KOPT-K1 (cell line): Measurements from ENCODE around the gene NMD3.
A peak's percentile ranks its signal among the peaks of the same experiment; 100 is the strongest.

Source experiments
- H3K27ac ChIP-seq: fragments of 200-600 bp; sonication (generic); 2 replicates; pipeline ENCODE4 v1.5.1; 2016; ENCODE audit warnings: antibody characterized with exemption, mild to moderate bottlenecking, low read depth, low read length; ENCODE audit not compliant: poor library complexity, severe bottlenecking
- H3K36me3 ChIP-seq: fragments of 200-600 bp; sonication (generic); 2 replicates; pipeline ENCODE4 v1.5.1; 2017; ENCODE audit warnings: antibody characterized with exemption, mild to moderate bottlenecking, low read length, moderate library complexity; ENCODE audit not compliant: insufficient read depth
- H3K9me3 ChIP-seq: fragments of 200-600 bp; sonication (generic); 2 replicates; pipeline ENCODE4 v1.5.1; 2017; ENCODE audit warnings: antibody characterized with exemption, low read length, mild to moderate bottlenecking; ENCODE audit not compliant: insufficient read depth, poor library complexity, severe bottlenecking

NMD3 gene

GRCh38 chr3:161217496-161217895 is 3.6 kb upstream of the NMD3 start:
- H3K9me3 ChIP-seq, result no peaks in the 10 kb centered on the region
- no peak overlapping the region for H3K27ac ChIP-seq
- H3K36me3 ChIP-seq, result no peaks in the 10 kb centered on the region

DNA sequence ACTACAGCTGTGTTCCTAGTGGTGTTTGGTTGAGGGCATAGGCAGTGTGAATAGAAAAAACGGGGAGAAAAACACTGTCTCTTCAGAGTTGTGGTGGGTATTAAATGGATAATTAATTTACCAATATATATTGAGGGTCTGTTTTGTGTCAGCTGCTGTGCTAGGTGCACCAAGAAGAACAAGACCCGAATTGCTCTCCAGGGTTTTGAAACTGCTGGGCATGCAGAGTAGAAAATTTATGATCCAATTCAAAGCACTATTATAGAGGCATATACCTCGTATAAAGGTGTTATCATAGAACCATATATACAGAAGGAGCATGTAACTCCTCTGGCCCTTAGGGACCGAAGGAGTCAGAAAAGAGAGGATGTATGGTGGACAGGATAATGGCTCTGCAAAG is 1.6 kb upstream of the NMD3 start:
- peaks cover 17% of the 10 kb centered on the region; the same call in 1 of the 2 replicates for H3K36me3 ChIP-seq
- no peak overlapping the region for H3K27ac ChIP-seq
- no peaks in the 10 kb centered on the region for H3K9me3 ChIP-seq

DNA sequence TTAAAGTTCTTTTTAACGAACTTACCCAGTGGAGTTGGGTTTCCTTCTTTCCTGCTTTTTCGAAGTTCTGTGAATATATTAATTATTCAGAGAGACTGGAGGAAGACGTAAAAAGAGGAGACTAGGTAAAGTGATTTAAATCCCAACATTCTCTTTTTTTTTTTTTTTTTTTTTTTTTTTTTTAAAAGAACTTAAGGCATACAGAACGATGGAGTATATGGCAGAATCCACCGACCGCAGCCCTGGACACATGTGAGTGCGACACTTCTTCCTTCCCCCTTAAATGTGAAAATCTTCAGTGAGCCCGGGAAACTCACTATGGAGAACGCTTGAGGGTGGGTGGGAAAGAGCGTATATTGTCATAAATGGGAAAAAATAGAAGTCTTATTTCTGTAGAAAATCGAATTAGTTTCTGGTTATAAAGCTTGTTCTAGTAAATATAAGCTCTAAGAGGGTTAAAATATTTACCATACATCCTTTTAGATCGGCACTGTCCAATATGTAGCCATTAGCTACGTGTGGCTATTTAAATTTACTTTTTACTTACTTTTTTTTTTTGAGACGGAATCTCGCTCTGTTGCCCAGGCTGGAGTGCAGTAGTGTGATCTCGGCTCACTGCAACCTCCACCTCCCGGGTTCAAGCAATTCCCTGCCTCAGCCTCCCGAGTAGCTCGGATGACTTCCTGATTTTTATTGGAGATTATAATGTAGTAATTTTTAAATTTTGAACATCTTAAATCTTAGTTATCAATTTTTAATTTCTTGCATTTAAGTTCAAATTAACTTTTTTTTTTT is 892 bp downstream of the NMD3 start:
- peak overlapping the region; percentile 76 for H3K27ac ChIP-seq
- no peaks in the 10 kb centered on the region for H3K9me3 ChIP-seq
- H3K36me3 ChIP-seq, result peaks cover 42% of the 10 kb centered on the region

DNA sequence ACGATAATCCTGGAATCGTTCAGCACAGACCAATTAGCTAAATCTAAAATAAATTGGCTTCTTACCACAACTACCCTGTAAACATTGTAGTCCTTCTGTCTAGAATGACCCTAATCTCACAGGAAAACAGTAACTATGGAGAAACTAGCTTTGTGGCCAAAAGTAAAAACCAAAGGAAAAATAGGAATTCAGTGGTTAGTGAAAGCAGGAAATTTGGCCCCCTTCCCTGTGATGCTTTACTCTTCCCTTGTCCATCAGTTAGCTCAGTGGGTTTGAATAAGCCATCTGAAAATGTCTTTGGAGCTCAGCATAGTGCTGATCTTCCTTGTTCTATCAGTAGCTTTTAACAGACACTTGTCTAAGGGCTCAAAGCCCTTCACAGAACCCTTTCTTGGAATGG is 1.6 kb downstream of the NMD3 start:
- Histone ChIP-seq H3K27ac (no peak overlapping the region), H3K36me3 (peaks cover 48% of the 10 kb centered on the region), H3K9me3 (no peaks in the 10 kb centered on the region)

GRCh38 chr3:161224786-161225185 is 3.7 kb downstream of the NMD3 start:
- H3K36me3 ChIP-seq, result peaks cover 68% of the 10 kb centered on the region
- no peak overlapping the region for H3K27ac ChIP-seq
- no peaks in the 10 kb centered on the region for H3K9me3 ChIP-seq

- H3K27ac ChIP-seq, result no peak overlapping the region
- H3K9me3 ChIP-seq, result no peaks in the 10 kb centered on the region
- H3K36me3 ChIP-seq, result peaks cover 97% of the 10 kb centered on the region
These were observed 9.6 kb downstream of the NMD3 start for GRCh38 chr3:161230621-161231171.

DNA sequence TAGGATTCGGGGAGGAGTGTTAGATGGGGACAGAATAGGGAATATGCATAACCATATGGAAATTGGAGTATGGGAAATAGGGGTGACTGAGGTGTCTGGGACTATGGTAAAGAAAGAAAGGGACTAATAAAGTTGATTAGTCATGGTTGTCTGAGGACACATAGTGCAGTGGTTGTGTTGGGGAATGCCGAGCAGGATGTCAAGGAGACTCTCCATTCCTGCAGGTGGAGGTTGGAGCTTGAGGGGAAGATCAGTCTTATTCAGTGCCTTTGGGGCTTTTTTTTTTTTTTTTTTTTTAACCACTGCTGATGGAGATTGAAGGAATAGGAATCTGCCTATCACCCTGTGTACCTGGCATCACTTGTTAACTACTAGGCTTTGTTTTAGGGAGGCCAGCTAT is 10.8 kb downstream of the NMD3 start:
- Histone ChIP-seq H3K27ac (no peak overlapping the region), H3K9me3 (no peaks in the 10 kb centered on the region), H3K36me3 (peaks cover 97% of the 10 kb centered on the region)

GRCh38 chr3:161233557-161233956 is 12.4 kb downstream of the NMD3 start:
- H3K9me3 ChIP-seq, result no peaks in the 10 kb centered on the region
- peaks cover 99% of the 10 kb centered on the region for H3K36me3 ChIP-seq
- H3K27ac ChIP-seq, result no peak overlapping the region

- no peaks in the 10 kb centered on the region for H3K9me3 ChIP-seq
- no peak overlapping the region for H3K27ac ChIP-seq
- H3K36me3 ChIP-seq, result peaks cover 99% of the 10 kb centered on the region
These were observed 15.1 kb downstream of the NMD3 start for GRCh38 chr3:161236240-161236639.

DNA sequence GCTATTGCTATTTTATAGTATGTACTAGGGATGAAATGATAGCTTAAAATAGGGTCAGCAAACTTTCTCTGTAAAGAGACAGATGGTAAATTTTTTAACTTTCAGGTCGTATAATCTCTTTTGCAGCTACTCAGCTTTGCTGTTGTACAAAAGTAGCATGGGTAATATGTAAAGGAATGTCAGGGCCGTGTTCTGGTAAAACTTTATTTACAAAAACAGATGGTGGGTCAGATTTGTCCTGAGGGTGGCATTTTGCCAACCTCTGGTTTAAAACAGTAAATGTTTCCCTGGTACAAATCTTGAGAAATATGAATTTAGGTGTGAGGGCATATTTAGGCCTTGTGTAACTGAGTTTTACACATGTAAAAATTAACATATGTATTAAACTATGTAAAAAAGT is 18.6 kb downstream of the NMD3 start:
- no peak overlapping the region for H3K27ac ChIP-seq
- H3K36me3 ChIP-seq, result peaks cover 100% of the 10 kb centered on the region
- no peaks in the 10 kb centered on the region for H3K9me3 ChIP-seq

GRCh38 chr3:161244538-161244937 is 23.4 kb downstream of the NMD3 start:
- Histone ChIP-seq H3K27ac (no peak overlapping the region), H3K9me3 (no peaks in the 10 kb centered on the region), H3K36me3 (peaks cover 100% of the 10 kb centered on the region)

DNA sequence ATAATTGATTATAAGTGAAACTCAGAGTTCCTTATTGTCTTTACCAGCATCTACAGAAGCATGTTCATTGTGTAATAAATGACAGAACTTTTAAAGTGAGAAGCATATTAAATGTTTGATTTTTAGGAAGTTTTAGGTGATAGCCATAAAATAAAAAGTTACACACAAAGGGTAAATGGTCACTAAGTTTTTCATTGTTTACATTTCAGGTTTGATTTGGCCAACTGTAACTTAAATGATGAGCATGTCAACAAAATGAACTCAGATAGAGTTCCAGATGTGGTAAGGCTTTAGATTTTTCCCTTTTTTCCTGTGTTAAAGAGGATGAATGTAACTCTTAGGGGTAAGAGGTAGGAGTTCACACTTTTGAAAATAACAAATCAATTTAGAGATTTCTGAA is 25.9 kb downstream of the NMD3 start:
- Histone ChIP-seq H3K9me3 (no peaks in the 10 kb centered on the region), H3K36me3 (peaks cover 99% of the 10 kb centered on the region), H3K27ac (no peak overlapping the region)

DNA sequence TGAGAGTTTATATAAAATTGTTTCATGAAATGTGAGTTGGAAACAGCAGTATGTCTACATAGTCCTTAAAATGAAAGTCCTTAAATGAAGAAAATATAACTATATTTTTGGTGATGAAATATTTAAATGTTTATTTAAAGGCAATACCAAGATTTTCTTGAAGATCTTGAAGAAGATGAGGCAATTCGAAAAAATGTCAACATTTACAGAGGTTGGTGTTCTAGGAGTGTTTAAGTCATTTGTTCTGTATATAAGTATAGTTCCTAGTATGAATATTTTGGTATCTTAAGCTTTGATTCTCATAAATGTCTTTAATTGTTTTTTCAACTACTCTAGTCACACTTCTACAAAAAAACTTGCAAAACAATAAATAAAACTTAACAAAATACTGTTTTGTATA is 29.0 kb downstream of the NMD3 start:
- H3K27ac ChIP-seq, result no peak overlapping the region
- peaks cover 99% of the 10 kb centered on the region for H3K36me3 ChIP-seq
- H3K9me3 ChIP-seq, result no peaks in the 10 kb centered on the region

GRCh38 chr3:161251716-161252115 is 30.6 kb downstream of the NMD3 start:
- Histone ChIP-seq H3K36me3 (peaks cover 91% of the 10 kb centered on the region), H3K9me3 (no peaks in the 10 kb centered on the region), H3K27ac (no peak overlapping the region)

- H3K9me3 ChIP-seq, result no peaks in the 10 kb centered on the region
- H3K36me3 ChIP-seq, result peaks cover 91% of the 10 kb centered on the region
- H3K27ac ChIP-seq, result no peak overlapping the region
These were observed 31.0 kb downstream of the NMD3 start for GRCh38 chr3:161252143-161252542.

GRCh38 chr3:161253711-161254110 is 32.6 kb downstream of the NMD3 start:
- H3K36me3 ChIP-seq, result peaks cover 87% of the 10 kb centered on the region
- no peaks in the 10 kb centered on the region for H3K9me3 ChIP-seq
- no peak overlapping the region for H3K27ac ChIP-seq
